Tibial nerve (tissue), 4 donors: ENCODE measurements around the gene TRAK1.

Experiments
- CTCF ChIP-seq, 5 experiments: fragments of 200-600 bp in 3 of 5; fragments of 450-650 bp in 2 of 5; sonication (generic) in 3 of 5; IDR thresholded peaks; one replicate each; pipeline ENCODE4 v1.5.1; 2016 to 2019; ENCODE audit warnings: antibody characterized with exemption in 5 of 5, mild to moderate bottlenecking in 3 of 5, moderate library complexity in 2 of 5
- EP300 ChIP-seq, 2 donors: sonication (generic); formaldehyde crosslinking; IDR thresholded peaks; one replicate each; pipeline ENCODE4 v1.6.1; 2017; ENCODE audit warnings: antibody characterized with exemption in 2 of 2, mild to moderate bottlenecking in 1 of 2
- POLR2A ChIP-seq, 2 donors: fragments of 450-650 bp; IDR thresholded peaks; one replicate each; pipeline ENCODE4 v1.6.1; 2017; ENCODE audit warnings: antibody characterized with exemption in 2 of 2, mild to moderate bottlenecking in 2 of 2, moderate library complexity in 2 of 2

GRCh38 chr3:42072831-42073301 lies 18.3 kb upstream of the TRAK1 start:
- TF ChIP-seq POLR2A (IDR thresholded peaks at IDR 0.05) (no peak), CTCF (IDR thresholded peaks at IDR 0.05) (no peak), EP300 (IDR thresholded peaks at IDR 0.05) (no peak)
